MM.1S (cell line): ENCODE results near the gene OR13C9.

Source experiments
- DNase-seq: peaks from one replicate; pipeline ENCODE4 v3.0.0-alpha.2; 2015
- H2AFZ ChIP-seq: fragments of 300-600 bp; sonication (generic); 2 replicates; pipeline ENCODE4 v1.6.0; 2016; ENCODE audit warnings: antibody characterized with exemption, low read length
- H3F3A ChIP-seq: fragments of 300-600 bp; sonication (generic); 2 replicates; pipeline ENCODE4 v1.6.1; 2016; ENCODE audit warnings: mild to moderate bottlenecking, antibody characterized with exemption, low read length, moderate library complexity, mixed read lengths; ENCODE audit not compliant: insufficient read depth
- H3K27ac ChIP-seq: fragments of 300-600 bp; sonication (generic); 2 replicates; pipeline ENCODE4 v1.5.1; 2016; ENCODE audit warnings: mild to moderate bottlenecking, low read length
- H3K27me3 ChIP-seq: fragments of 300-600 bp; sonication (generic); replicated peaks from 2 replicates; pipeline ENCODE4 v1.6.0; 2016; ENCODE audit warnings: low read length; ENCODE audit not compliant: insufficient read depth
- H3K36me3 ChIP-seq: fragments of 300-600 bp; sonication (generic); replicated peaks from 2 replicates; pipeline ENCODE4 v1.6.1; 2016; ENCODE audit warnings: mild to moderate bottlenecking, low read length, mixed read lengths; ENCODE audit not compliant: insufficient read depth
- H3K4me1 ChIP-seq: fragments of 300-600 bp; sonication (generic); 2 replicates; pipeline ENCODE4 v1.6.1; 2016; ENCODE audit warnings: low read length, mixed read lengths
- H3K4me2 ChIP-seq: fragments of 300-600 bp; sonication (generic); 2 replicates; pipeline ENCODE4 v1.6.0; 2016; ENCODE audit warnings: low read depth, low read length
- H3K4me3 ChIP-seq: fragments of 300-600 bp; sonication (generic); 2 replicates; pipeline ENCODE4 v1.5.1; 2016; ENCODE audit warnings: low read length, mixed read lengths
- H3K79me2 ChIP-seq: fragments of 300-600 bp; sonication (generic); 2 replicates; pipeline ENCODE4 v1.6.1; 2016; ENCODE audit warnings: mixed run types, low read length, mixed read lengths
- H3K9ac ChIP-seq: fragments of 300-600 bp; sonication (generic); 2 replicates; pipeline ENCODE4 v1.6.1; 2016; ENCODE audit warnings: low read length, mixed read lengths
- H3K9me2 ChIP-seq: fragments of 300-600 bp; sonication (generic); replicated peaks from 2 replicates; pipeline ENCODE4 v1.6.1; 2016; ENCODE audit warnings: mild to moderate bottlenecking, low read length, mixed read lengths; ENCODE audit not compliant: insufficient read depth
- H3K9me3 ChIP-seq: fragments of 300-600 bp; sonication (generic); replicated peaks from 2 replicates; pipeline ENCODE4 v1.6.1; 2016; ENCODE audit warnings: mild to moderate bottlenecking, low read length, mixed read lengths; ENCODE audit not compliant: insufficient read depth
- H4K20me1 ChIP-seq: fragments of 300-600 bp; sonication (generic); 2 replicates; pipeline ENCODE4 v1.6.1; 2016; ENCODE audit warnings: mild to moderate bottlenecking, low read length, moderate library complexity, mixed read lengths; ENCODE audit not compliant: insufficient read depth
- CTCF ChIP-seq: fragments of 300-600 bp; sonication (generic); IDR thresholded peaks from 2 replicates; pipeline ENCODE4 v1.5.1; 2016; ENCODE audit warnings: antibody characterized with exemption, low read length, mixed read lengths
- EZH2 ChIP-seq: fragments of 300-600 bp; sonication (generic); optimal IDR thresholded peaks from 2 replicates; pipeline ENCODE3; 2017; ENCODE audit warnings: low read depth, mild to moderate bottlenecking, antibody characterized with exemption, low read length, mixed read lengths
- EZH2phosphoT487 ChIP-seq: fragments of 300-600 bp; sonication (generic); IDR thresholded peaks from 2 replicates; pipeline ENCODE4 v1.6.1; 2018; ENCODE audit warnings: antibody characterized with exemption, low read length

Gene OR13C9

GRCh38 chr9:104577263-104577662, 40.7 kb downstream of the OR13C9 start:
- DNase-seq: no peak
- Histone ChIP-seq H3K4me2 (no peak overlapping the region), H3K9me2 (no peaks in the 10 kb centered on the region), H3K9ac (no peak overlapping the region), H3K79me2 (no peaks in the 10 kb centered on the region), H3F3A (no peaks in the 10 kb centered on the region), H3K4me3 (no peak overlapping the region), H2AFZ (no peak overlapping the region), H3K27me3 (no peaks in the 10 kb centered on the region), H3K27ac (no peak overlapping the region), H3K9me3 (no peaks in the 10 kb centered on the region), H3K4me1 (no peaks in the 10 kb centered on the region), H4K20me1 (no peaks in the 10 kb centered on the region), H3K36me3 (no peaks in the 10 kb centered on the region)
- no peak for TF ChIP-seq EZH2phosphoT487
- no peak for TF ChIP-seq CTCF
- no peak for TF ChIP-seq EZH2

GRCh38 chr9:104575456-104575855, 42.5 kb downstream of the OR13C9 start:
- Histone ChIP-seq H3K9me3 (no peaks in the 10 kb centered on the region), H2AFZ (no peak overlapping the region), H3K9me2 (no peaks in the 10 kb centered on the region), H3K4me2 (no peak overlapping the region), H3K4me3 (no peak overlapping the region), H3K36me3 (no peaks in the 10 kb centered on the region), H3K27me3 (no peaks in the 10 kb centered on the region), H3K27ac (no peak overlapping the region), H4K20me1 (no peaks in the 10 kb centered on the region), H3F3A (no peaks in the 10 kb centered on the region), H3K79me2 (no peaks in the 10 kb centered on the region), H3K9ac (no peak overlapping the region), H3K4me1 (no peaks in the 10 kb centered on the region)
- DNase-seq: no peak
- TF ChIP-seq CTCF: no peak

GRCh38 chr9:104572612-104573011, 45.4 kb downstream of the OR13C9 start:
- Histone ChIP-seq H3K36me3 (no peaks in the 10 kb centered on the region), H3K27me3 (no peaks in the 10 kb centered on the region), H3K4me2 (no peak overlapping the region), H3K9ac (no peak overlapping the region), H3K9me3 (no peaks in the 10 kb centered on the region), H2AFZ (no peak overlapping the region), H3K4me1 (no peaks in the 10 kb centered on the region), H3K4me3 (no peak overlapping the region), H3K79me2 (no peaks in the 10 kb centered on the region), H3K9me2 (no peaks in the 10 kb centered on the region), H3K27ac (no peak overlapping the region), H4K20me1 (no peaks in the 10 kb centered on the region), H3F3A (no peaks in the 10 kb centered on the region)
- no peak for DNase-seq
- TF ChIP-seq EZH2phosphoT487 (no peak), EZH2 (no peak), CTCF (no peak)

GRCh38 chr9:104568868-104569267, 49.1 kb downstream of the OR13C9 start, which contains the start of gene OR13C8:
TSS of gene OR13C8 (plus strand) at chr9:104569168. CDS start at chr9:104569168, 0 bp downstream.
- H3K4me2 ChIP-seq: no peak within 1 kb of the TSS
- H3K27ac ChIP-seq: no peak within 1 kb of the TSS
- H3K27me3 ChIP-seq: no peaks in the 10 kb centered on the region
- no peak for DNase-seq
- H3K36me3 ChIP-seq: no peaks in the 10 kb centered on the region
- H3K9me3 ChIP-seq: no peaks in the 10 kb centered on the region
- H3K4me1 ChIP-seq: no peaks in the 10 kb centered on the region
- no peak for TF ChIP-seq CTCF
- no peak for TF ChIP-seq EZH2
- TF ChIP-seq EZH2phosphoT487: no peak
- no peak within 1 kb of the TSS for H2AFZ ChIP-seq
- H3K4me3 ChIP-seq: no peak within 1 kb of the TSS
- H3K79me2 ChIP-seq: no peaks in the 10 kb centered on the region
- no peaks in the 10 kb centered on the region for H3F3A ChIP-seq
- H3K9me2 ChIP-seq: no peaks in the 10 kb centered on the region
- H4K20me1 ChIP-seq: no peaks in the 10 kb centered on the region
- no peak within 1 kb of the TSS for H3K9ac ChIP-seq
